A549 (cell line): ENCODE data around the gene AURKB.

Experiments used
- CTCF ChIP-seq: fragments of >200 bp; sonication (Bioruptor Twin); formaldehyde crosslinking; IDR thresholded peaks from 3 replicates; pipeline ENCODE4 v1.5.1; 2016
- HDAC2 ChIP-seq: fragments of 200-600 bp; sonication (generic); IDR thresholded peaks from 2 replicates; pipeline ENCODE4 v1.6.1; 2016
- MYC ChIP-seq: IDR thresholded peaks from 2 replicates; pipeline ENCODE4 v1.6.1; 2012; ENCODE audit warnings: mild to moderate bottlenecking, inconsistent platforms, low read length, improper control_type of control experiment, borderline replicate concordance
- USF2 ChIP-seq: fragments of 450-650 bp; IDR thresholded peaks from 2 replicates; pipeline ENCODE4 v1.6.1; 2014; ENCODE audit warnings: antibody characterized with exemption
- ZFP36 ChIP-seq: fragments of 450-650 bp; IDR thresholded peaks from 2 replicates; pipeline ENCODE4 v1.6.1; 2014; ENCODE audit warnings: borderline replicate concordance; ENCODE audit not compliant: partially characterized antibody
- TF ChIP-seq, protein P1 (sequence below): IDR thresholded peaks from 2 replicates; pipeline ENCODE4 v1.6.1; 2012

DNA sequence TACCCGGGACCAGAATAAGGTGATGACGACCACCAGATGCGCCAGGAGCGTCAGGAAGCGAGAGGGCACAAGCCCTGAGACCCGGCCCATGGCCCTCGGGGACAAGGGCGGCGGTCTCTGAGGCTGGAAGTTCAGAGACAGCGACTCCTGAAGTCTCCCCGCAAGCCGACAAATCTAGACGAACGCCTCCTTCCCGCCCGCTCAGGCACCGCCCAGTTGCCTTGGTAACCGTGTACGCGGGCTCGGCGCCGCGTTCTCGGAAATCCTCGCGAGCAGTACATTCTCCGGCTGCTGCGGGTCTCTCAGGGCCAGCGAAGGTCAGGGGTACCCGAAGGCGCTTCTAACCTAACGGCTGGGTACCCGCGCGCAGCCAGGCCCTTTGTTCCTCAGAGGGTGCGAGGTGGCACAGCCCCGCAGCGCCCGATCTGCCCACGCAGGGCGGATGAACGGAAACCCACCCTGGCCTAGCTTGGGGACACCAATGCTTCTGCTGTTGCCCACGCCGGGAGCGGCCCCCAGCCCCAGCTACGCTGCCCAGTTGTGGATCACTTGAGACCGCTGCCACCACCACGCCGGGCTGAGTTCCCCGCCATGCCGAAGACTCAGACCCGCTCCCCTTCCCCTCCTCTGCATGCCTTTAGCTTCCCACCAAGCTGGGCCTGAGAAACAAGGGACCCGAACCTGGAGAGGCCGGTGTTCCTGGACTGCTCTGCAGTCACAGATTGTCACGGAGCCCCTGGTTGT, 34.0 kb downstream of the AURKB start, which contains the start of gene TMEM107:
- TF ChIP-seq CTCF: no peak
- TF ChIP-seq MYC: no peak
- TF ChIP-seq, protein P1, sequence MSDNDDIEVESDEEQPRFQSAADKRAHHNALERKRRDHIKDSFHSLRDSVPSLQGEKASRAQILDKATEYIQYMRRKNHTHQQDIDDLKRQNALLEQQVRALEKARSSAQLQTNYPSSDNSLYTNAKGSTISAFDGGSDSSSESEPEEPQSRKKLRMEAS: peak; percentile 77
- TF ChIP-seq USF2: no peak
- no peak for TF ChIP-seq HDAC2
- TF ChIP-seq ZFP36: no peak
